GM12878 (cell line): Measurements from ENCODE around the gene ZCCHC24. TPM values are rescaled to one million over a fixed set of nuclear protein-coding genes. Genes with fewer than 3 reads are reported as not detected.

ENCODE experiments used
- ATAC-seq: fragments of 200-7000 bp; cut with Tn5 transposase; 3 replicates; pipeline ENCODE4 v1.9.1; 2020; ENCODE audit warnings: mild to moderate bottlenecking, moderate library complexity
- BruUV-seq: library from RNA; stranded (reverse); fragments of 400-500 nt; replicated peaks from 2 replicates; lab custom pipeline; 2021; lab: Mats Ljungman, UMichigan
- CTCF ChIA-PET: fragments of 300-600 bp; sonication (Branson Sonifier 250); formaldehyde crosslinking; extraction: SDS; loops from one replicate; lab custom pipeline; 2021; ENCODE audit warnings: inconsistent platforms; lab: Yijun Ruan, JAX
- POLR2A ChIA-PET: fragments of 350-600 bp; formaldehyde crosslinking; extraction: SDS; loops from one replicate; lab custom pipeline; 2021; ENCODE audit warnings: inconsistent platforms; lab: Charles Lee
- RAD21 ChIA-PET: fragments of 300-600 bp; sonication (Branson Sonifier 250); formaldehyde crosslinking; loops from one replicate; lab custom pipeline; 2023; ENCODE audit warnings: antibody characterized with exemption; ENCODE audit not compliant: unreplicated experiment; lab: Charles Lee
- SMC1A ChIA-PET: fragments of 300-600 bp; sonication (Branson Sonifier 250); formaldehyde crosslinking; loops from one replicate; lab custom pipeline; 2023; ENCODE audit not compliant: unreplicated experiment, uncharacterized antibody; lab: Charles Lee
- DNase-seq: peaks from one replicate; pipeline ENCODE4 v3.0.0-alpha.2; 2011; ENCODE audit warnings: low read depth, low spot score
- FAIRE-seq: peaks from 3 replicates; lab custom pipeline; 2011; peaks lifted over from hg19 to GRCh38; lab: Jason Lieb, UNC
- H2AFZ ChIP-seq: 2 replicates; pipeline ENCODE4 v1.6.0; 2011; ENCODE audit warnings: low read depth, low read length, control low read depth; ENCODE audit not compliant: control insufficient read depth
- H3K27ac ChIP-seq: 2 replicates; pipeline ENCODE4 v1.5.1; 2011; ENCODE audit warnings: control low read depth; ENCODE audit not compliant: control insufficient read depth, insufficient read depth
- H3K27me3 ChIP-seq, 2 experiments: replicated peaks in 1 of 2; 2 replicates each; pipeline versions ENCODE4 v1.6.0 to v1.6.1; 2011; ENCODE audit warnings: low read length in 1 of 2; ENCODE audit not compliant: control insufficient read depth in 2 of 2, insufficient read depth in 2 of 2
- H3K36me3 ChIP-seq, 2 experiments: 2 replicates each; pipeline ENCODE4 v1.5.1; 2011; ENCODE audit warnings: low read length in 1 of 2; ENCODE audit not compliant: control insufficient read depth in 2 of 2, insufficient read depth in 2 of 2
- H3K4me1 ChIP-seq: 2 replicates; pipeline ENCODE4 v1.6.1; 2011; ENCODE audit warnings: mild to moderate bottlenecking, low read length, moderate library complexity, mixed read lengths; ENCODE audit not compliant: control insufficient read depth, insufficient read depth
- H3K4me2 ChIP-seq: 2 replicates; pipeline ENCODE4 v1.6.0; 2011; ENCODE audit warnings: control low read depth; ENCODE audit not compliant: control insufficient read depth, insufficient read depth
- H3K4me3 ChIP-seq: fragments of 200-600 bp; sonication (generic); 2 replicates; pipeline ENCODE4 v1.5.1; 2016
- H3K79me2 ChIP-seq: 2 replicates; pipeline ENCODE4 v1.6.0; 2011; ENCODE audit warnings: low read length; ENCODE audit not compliant: control insufficient read depth, insufficient read depth
- H3K9ac ChIP-seq: 2 replicates; pipeline ENCODE4 v1.8.0; 2011; ENCODE audit warnings: low read length, control low read depth, mixed read lengths; ENCODE audit not compliant: control insufficient read depth, insufficient read depth
- H3K9me3 ChIP-seq: replicated peaks from 3 replicates; pipeline ENCODE4 v1.5.1; 2011; ENCODE audit warnings: mild to moderate bottlenecking, low read length; ENCODE audit not compliant: control insufficient read depth, insufficient read depth
- H4K20me1 ChIP-seq: 2 replicates; pipeline ENCODE4 v1.6.0; 2011; ENCODE audit not compliant: control insufficient read depth, insufficient read depth
- BACH1 ChIP-seq: fragments of 450-650 bp; IDR thresholded peaks from 2 replicates; pipeline ENCODE4 v1.6.1; 2017; ENCODE audit warnings: mild to moderate bottlenecking, borderline replicate concordance
- KAT2A ChIP-seq: conservative IDR thresholded peaks from 2 replicates; pipeline ENCODE4 v1.6.1; 2011; ENCODE audit warnings: low read depth, low read length; ENCODE audit not compliant: control insufficient read depth
- MEF2B ChIP-seq: fragments of 450-650 bp; IDR thresholded peaks from 2 replicates; pipeline ENCODE4 v1.6.1; 2018; ENCODE audit warnings: mild to moderate bottlenecking, moderate library complexity; ENCODE audit not compliant: partially characterized antibody, poor library complexity, severe bottlenecking
- NFIC ChIP-seq: IDR thresholded peaks from 2 replicates; pipeline ENCODE4 v1.6.1; 2012; ENCODE audit warnings: low read depth, mild to moderate bottlenecking, inconsistent platforms, low read length, moderate library complexity
- NFYA ChIP-seq: IDR thresholded peaks from 2 replicates; pipeline ENCODE4 v1.6.1; 2011; ENCODE audit warnings: low read depth, mild to moderate bottlenecking, low read length, improper control_type of control experiment, borderline replicate concordance
- NFYB ChIP-seq: IDR thresholded peaks from 2 replicates; pipeline ENCODE4 v1.6.1; 2011; ENCODE audit warnings: low read depth, mild to moderate bottlenecking, low read length, improper control_type of control experiment, moderate library complexity; ENCODE audit not compliant: insufficient read depth
- NRF1 ChIP-seq: conservative IDR thresholded peaks from 2 replicates; pipeline ENCODE4 v1.6.1; 2011; ENCODE audit warnings: mild to moderate bottlenecking, low read depth, low read length, improper control_type of control experiment
- PAX5 ChIP-seq: IDR thresholded peaks from 2 replicates; pipeline ENCODE4 v1.6.1; 2011; ENCODE audit warnings: low read depth, low read length, borderline replicate concordance
- SPI1 ChIP-seq: IDR thresholded peaks from 2 replicates; pipeline ENCODE4 v1.6.1; 2011; ENCODE audit warnings: low read depth, mild to moderate bottlenecking, low read length, moderate library complexity, borderline replicate concordance; ENCODE audit not compliant: insufficient read depth
- SREBF2 ChIP-seq: IDR thresholded peaks from 2 replicates; pipeline ENCODE4 v1.6.1; 2012; ENCODE audit warnings: mild to moderate bottlenecking, low read length
- STAT3 ChIP-seq: IDR thresholded peaks from 2 replicates; pipeline ENCODE4 v1.6.1; 2011; ENCODE audit warnings: low read depth, low read length, improper control_type of control experiment
- TCF7 ChIP-seq: IDR thresholded peaks from 2 replicates; pipeline ENCODE4 v1.6.1; 2014; ENCODE audit warnings: antibody characterized with exemption, borderline replicate concordance
- WGBS: methylation state at CpG from one replicate; pipeline ENCODE4 v1.1.6; 2016; ENCODE audit warnings: low lambda C conversion rate; ENCODE audit not compliant: insufficient replicate concordance, insufficient coverage; ENCODE audit errors: missing lambda C conversion rate; 5-methylcytosine and 5-hydroxymethylcytosine counted together
- in situ Hi-C: fragments of 300-500 bp; cut with MboI; formaldehyde crosslinking; loops from 9 replicates; pipeline ENCODE4 v1.14.3; 2018; ENCODE audit warnings: mixed read lengths
- intact Hi-C: fragments of 100-400 bp; cut with micrococcal nuclease; formaldehyde crosslinking; loops from one replicate; pipeline ENCODE4 v1.14.2; 2022; ENCODE audit not compliant: unreplicated experiment
- polyA plus RNA-seq, 11 experiments: library from polyadenylated mRNA; depleted of rRNA in 4 of 11; unstranded in 6 of 11; stranded (reverse) in 5 of 11; fragments of >200 nt; fragmentation: Nextera tagmentation in 4 of 11; fragmentation: Illumina TruSeq in 1 of 11; extraction: Ambion mirVana in 4 of 11; extraction: Trizol in 1 of 11; gene quantifications; 1 replicate in 1 of 11; 2 replicates in 10 of 11; pipeline versions ENCODE4 v1.2.1 to v1.2.3, GENCODE V29; 2011 to 2016; ENCODE audit warnings: inconsistent platforms in 2 of 11, missing spikeins in 2 of 11, low read depth in 1 of 11
- total RNA-seq, 4 experiments: library from RNA; depleted of rRNA in 3 of 4; stranded (reverse); fragments of >200 nt in 3 of 4; fragmentation: Illumina TruSeq in 1 of 4; extraction: Trizol in 1 of 4; gene quantifications; 2 replicates each; pipeline versions ENCODE4 v1.2.1 to v1.2.3, GENCODE V29; 2013 to 2021

ZCCHC24 gene
- total and polyA plus RNA-seq, 10 of the 15 experiments (the other 5 are each of a cell fraction or from before 2014, with no cell fraction given), result 0.02 to 0.62 (median 0.04) TPM; not detected in 4

DNA sequence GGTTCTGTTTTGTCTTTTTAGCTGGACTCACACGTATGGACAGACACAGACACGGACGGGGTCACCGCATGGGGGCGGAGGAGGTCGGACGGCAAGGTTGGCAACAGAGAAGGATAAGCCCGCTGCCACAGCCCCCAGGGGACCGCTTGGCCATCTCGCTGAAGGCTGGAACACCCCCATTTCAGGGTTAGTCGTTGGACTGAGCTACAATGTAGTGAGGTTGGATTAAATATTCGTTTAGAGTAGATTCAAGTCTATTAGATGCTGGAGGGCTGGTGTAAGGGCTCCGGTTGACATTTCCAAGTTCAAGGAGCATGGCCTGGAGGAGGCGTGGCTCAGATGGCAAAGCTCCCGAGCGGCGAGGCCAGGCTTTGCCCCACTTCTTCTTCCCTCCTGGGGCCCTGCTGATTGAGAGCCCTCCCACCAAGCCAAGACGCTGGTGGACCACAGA is 62.9 kb downstream of the ZCCHC24 start:
- Histone ChIP-seq H4K20me1 (no peaks in the 10 kb centered on the region), H3K36me3 (no peaks in the 10 kb centered on the region), H3K9me3 (no peaks in the 10 kb centered on the region; the same call in 2 of the 3 replicates), H3K27me3 (peaks cover 0 to 2% of the 10 kb centered on the region in 2 experiments; a peak in 2 of 4 replicates), H3K27ac (no peak overlapping the region), H3K4me3 (no peak overlapping the region), H3K79me2 (no peaks in the 10 kb centered on the region), H2AFZ (no peak overlapping the region), H3K9ac (no peak overlapping the region), H3K4me2 (no peak overlapping the region), H3K4me1 (no peaks in the 10 kb centered on the region)
- SMC1A ChIA-PET, result no interaction called here
- 50% methylated on average over 18 of the region's 18 CpGs for WGBS
- in situ Hi-C loops, result no loop called here
- TF ChIP-seq NFYB (no peak), NFYA (no peak), NFIC (no peak), SREBF2 (no peak), SPI1 (no peak), TCF7 (no peak), STAT3 (no peak), KAT2A (no peak), PAX5 (no peak), NRF1 (no peak), BACH1 (no peak), MEF2B (no peak)
- CTCF ChIA-PET, result interaction anchor here (0.8 to 1.5 kb wide), 3 partner anchors 9 to 105 kb away, joined by 3 to 5 read pairs (median 4); no protein-coding TSS in a partner anchor
- BruUV-seq, result no TSS peak
- intact Hi-C loops, result no loop called here
- ATAC-seq (no peak), FAIRE-seq (no peak), DNase-seq (no peak)
- POLR2A ChIA-PET, result no interaction called here
- RAD21 ChIA-PET, result interaction anchor here (1.1 kb wide), 1 partner anchor 9 kb away, joined by 3 read pairs; no protein-coding TSS in a partner anchor
